Measurements from ENCODE around the gene IPCEF1.

- TF ChIP-seq MYC (IDR thresholded peaks at IDR 0.05; ENCODE audit: low read depth, low read length) (no peak), POLR2A (IDR thresholded peaks at IDR 0.05; ENCODE audit: extremely low read depth, insufficient read length) (no peak)
- TF ChIP-seq, protein P1, sequence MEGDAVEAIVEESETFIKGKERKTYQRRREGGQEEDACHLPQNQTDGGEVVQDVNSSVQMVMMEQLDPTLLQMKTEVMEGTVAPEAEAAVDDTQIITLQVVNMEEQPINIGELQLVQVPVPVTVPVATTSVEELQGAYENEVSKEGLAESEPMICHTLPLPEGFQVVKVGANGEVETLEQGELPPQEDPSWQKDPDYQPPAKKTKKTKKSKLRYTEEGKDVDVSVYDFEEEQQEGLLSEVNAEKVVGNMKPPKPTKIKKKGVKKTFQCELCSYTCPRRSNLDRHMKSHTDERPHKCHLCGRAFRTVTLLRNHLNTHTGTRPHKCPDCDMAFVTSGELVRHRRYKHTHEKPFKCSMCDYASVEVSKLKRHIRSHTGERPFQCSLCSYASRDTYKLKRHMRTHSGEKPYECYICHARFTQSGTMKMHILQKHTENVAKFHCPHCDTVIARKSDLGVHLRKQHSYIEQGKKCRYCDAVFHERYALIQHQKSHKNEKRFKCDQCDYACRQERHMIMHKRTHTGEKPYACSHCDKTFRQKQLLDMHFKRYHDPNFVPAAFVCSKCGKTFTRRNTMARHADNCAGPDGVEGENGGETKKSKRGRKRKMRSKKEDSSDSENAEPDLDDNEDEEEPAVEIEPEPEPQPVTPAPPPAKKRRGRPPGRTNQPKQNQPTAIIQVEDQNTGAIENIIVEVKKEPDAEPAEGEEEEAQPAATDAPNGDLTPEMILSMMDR (IDR thresholded peaks at IDR 0.05; ENCODE audit: low read depth, low read length), result no peak
These were observed 194.9 kb downstream of the IPCEF1 start for GRCh38 chr6:154161689-154162088.

Data from NB4 (cell line).